ENCODE results near the gene CC2D2B. TPM values are rescaled to one million over a fixed set of nuclear protein-coding genes. Genes with fewer than 3 reads are reported as not detected.

CC2D2B gene
- total RNA-seq, 1 donor from 2014 or later: 0.30 TPM

DNA sequence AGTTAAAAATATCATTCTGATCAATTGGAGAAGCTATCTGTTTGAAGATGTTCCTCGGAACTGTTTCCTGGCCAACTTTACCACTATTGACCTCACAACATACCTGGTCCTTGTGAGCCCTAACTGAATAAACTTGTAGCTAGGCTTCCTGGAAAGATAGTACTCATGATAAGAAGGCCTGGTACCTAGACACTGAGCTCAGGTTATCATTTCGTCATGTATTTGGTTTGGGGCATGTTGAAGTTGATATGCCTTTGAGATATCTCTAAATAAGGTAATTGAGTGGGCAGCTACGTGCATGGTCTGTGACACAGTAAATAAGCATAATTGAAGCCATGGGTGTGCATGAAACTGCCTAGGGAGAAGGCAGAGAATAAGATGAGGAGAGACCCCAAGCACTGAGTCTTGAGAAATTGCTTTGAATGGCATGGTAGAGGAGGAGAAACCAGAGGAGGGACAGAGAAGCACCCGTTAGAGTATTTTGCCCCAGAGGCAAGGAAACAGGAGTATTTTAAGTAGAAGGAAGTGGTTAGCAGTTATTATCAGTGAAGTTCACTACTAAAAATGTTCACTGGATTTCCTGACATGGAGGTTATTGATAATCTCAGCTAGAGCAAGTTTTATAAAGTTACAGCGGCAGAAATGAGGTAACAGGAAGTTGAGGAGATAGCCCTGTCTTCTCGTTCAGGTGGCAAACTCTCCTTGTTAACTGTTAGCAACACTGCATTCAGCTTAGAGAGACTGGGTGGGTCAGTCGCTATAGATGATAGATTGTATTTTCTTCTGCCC lies 55.6 kb downstream of the CC2D2B start:
- Mint-ChIP-seq H3K36me3 (ENCODE audit: low read depth) (peaks cover 3% of the 10 kb centered on the region), H3K4me3 (ENCODE audit: unreplicated experiment) (no peak overlapping the region), H3K27ac (ENCODE audit: unreplicated experiment) (no peak overlapping the region), H3K27me3 (ENCODE audit: low read depth) (peaks cover 23% of the 10 kb centered on the region), H3K9me3 (ENCODE audit: low read depth) (peaks cover 12% of the 10 kb centered on the region), H3K4me1 (ENCODE audit: low read depth) (no peaks in the 10 kb centered on the region)
- DNase-seq (ENCODE audit: low spot score): no peak
- TF ChIP-seq CTCF (IDR thresholded peaks at IDR 0.05): no peak

DNA sequence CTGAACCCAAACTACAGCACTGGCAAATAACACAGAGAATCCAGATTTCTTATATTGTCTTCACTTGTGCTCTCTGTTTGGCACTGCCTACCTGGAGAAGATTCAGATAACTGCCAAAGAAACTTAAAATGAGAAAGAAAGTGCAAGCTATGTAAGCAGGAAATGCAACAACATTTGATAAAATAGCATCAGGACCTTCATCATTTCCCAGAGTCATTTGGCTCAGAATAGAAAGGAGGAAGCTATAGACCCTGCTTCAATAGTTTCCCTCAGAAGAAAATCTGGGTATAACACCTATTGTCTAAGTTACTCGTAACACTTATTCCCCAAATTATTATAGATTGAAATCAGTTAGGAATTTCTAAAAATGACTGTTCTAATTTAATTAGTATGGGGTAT lies 56.2 kb downstream of the CC2D2B start:
- no peaks in the 10 kb centered on the region for H3K36me3 Mint-ChIP-seq (ENCODE audit: low read depth)
- DNase-seq (ENCODE audit: low spot score): no peak
- H3K27me3 Mint-ChIP-seq (ENCODE audit: low read depth): peaks cover 21% of the 10 kb centered on the region
- no peak for TF ChIP-seq CTCF (IDR thresholded peaks at IDR 0.05)
- H3K27ac Mint-ChIP-seq (ENCODE audit: unreplicated experiment): no peak overlapping the region
- peaks cover 6% of the 10 kb centered on the region for H3K9me3 Mint-ChIP-seq (ENCODE audit: low read depth)
- no peak overlapping the region for H3K4me3 Mint-ChIP-seq (ENCODE audit: unreplicated experiment)
- no peaks in the 10 kb centered on the region for H3K4me1 Mint-ChIP-seq (ENCODE audit: low read depth)

DNA sequence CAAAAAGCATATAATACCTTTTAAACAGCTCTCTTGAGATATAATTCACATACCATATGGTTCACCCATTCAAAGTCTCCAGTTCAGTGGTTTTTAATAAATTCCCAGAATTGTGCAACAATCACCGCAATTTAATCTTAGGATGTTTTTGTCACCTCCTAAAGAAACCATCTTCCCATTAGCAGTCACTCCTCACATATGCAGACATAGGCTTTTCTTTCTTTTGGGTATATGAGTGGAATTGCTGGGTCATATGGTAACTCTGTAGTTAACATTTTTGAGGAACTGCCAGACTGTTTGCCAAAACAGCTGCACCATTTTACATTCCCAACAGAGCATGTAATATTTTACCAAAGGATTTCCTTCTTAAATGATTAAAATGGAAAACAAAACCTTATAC lies 57.0 kb downstream of the CC2D2B start:
- H3K27me3 Mint-ChIP-seq (ENCODE audit: low read depth): peaks cover 27% of the 10 kb centered on the region
- peaks cover 6% of the 10 kb centered on the region for H3K9me3 Mint-ChIP-seq (ENCODE audit: low read depth)
- no peaks in the 10 kb centered on the region for H3K36me3 Mint-ChIP-seq (ENCODE audit: low read depth)
- no peaks in the 10 kb centered on the region for H3K4me1 Mint-ChIP-seq (ENCODE audit: low read depth)
- DNase-seq (ENCODE audit: low spot score): no peak
- H3K27ac Mint-ChIP-seq (ENCODE audit: unreplicated experiment): no peak overlapping the region
- TF ChIP-seq CTCF (IDR thresholded peaks at IDR 0.05): no peak
- no peak overlapping the region for H3K4me3 Mint-ChIP-seq (ENCODE audit: unreplicated experiment)

- Mint-ChIP-seq H3K27ac (ENCODE audit: unreplicated experiment) (no peak overlapping the region), H3K9me3 (ENCODE audit: low read depth) (no peaks in the 10 kb centered on the region), H3K27me3 (ENCODE audit: low read depth) (peaks cover 16% of the 10 kb centered on the region), H3K4me3 (ENCODE audit: unreplicated experiment) (no peak overlapping the region), H3K36me3 (ENCODE audit: low read depth) (no peaks in the 10 kb centered on the region), H3K4me1 (ENCODE audit: low read depth) (no peaks in the 10 kb centered on the region)
- DNase-seq (ENCODE audit: low spot score): no peak
- TF ChIP-seq CTCF (IDR thresholded peaks at IDR 0.05): no peak
Measured at GRCh38 chr10:95976362-95977229, 68.8 kb downstream of the CC2D2B start.

DNA sequence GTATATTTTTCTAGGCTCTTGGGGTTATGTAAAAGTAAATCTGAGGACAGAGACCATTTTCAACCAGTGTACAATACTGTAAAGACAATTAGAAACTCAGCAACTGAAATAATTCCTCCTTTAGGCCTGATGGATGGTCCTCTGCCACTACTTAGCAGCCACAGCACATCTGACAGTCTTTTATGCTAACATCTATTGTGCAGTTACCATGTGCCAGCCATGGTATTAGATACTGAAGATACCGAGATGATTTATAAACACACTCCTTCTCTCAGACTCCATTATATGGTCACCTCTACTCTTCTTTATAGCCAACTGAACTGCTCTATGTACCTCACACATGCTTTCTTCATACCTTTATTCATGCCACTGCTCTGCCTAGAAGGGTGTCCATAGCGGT lies 74.4 kb downstream of the CC2D2B start:
- no peak for TF ChIP-seq CTCF (IDR thresholded peaks at IDR 0.05)
- no peaks in the 10 kb centered on the region for H3K36me3 Mint-ChIP-seq (ENCODE audit: low read depth)
- H3K9me3 Mint-ChIP-seq (ENCODE audit: low read depth): no peaks in the 10 kb centered on the region
- no peaks in the 10 kb centered on the region for H3K4me1 Mint-ChIP-seq (ENCODE audit: low read depth)
- no peak overlapping the region for H3K4me3 Mint-ChIP-seq (ENCODE audit: unreplicated experiment)
- H3K27ac Mint-ChIP-seq (ENCODE audit: unreplicated experiment): no peak overlapping the region
- H3K27me3 Mint-ChIP-seq (ENCODE audit: low read depth): peaks cover 10% of the 10 kb centered on the region
- DNase-seq (ENCODE audit: low spot score): no peak

Measured in chondrocyte (in vitro differentiated cells).